ENCODE results near the gene NENF.
"Not testable (repeated sequence)": the region's sequence is repeated elsewhere in the genome, so short reads cannot be mapped to it uniquely, and the experiment has no call there.

DNA sequence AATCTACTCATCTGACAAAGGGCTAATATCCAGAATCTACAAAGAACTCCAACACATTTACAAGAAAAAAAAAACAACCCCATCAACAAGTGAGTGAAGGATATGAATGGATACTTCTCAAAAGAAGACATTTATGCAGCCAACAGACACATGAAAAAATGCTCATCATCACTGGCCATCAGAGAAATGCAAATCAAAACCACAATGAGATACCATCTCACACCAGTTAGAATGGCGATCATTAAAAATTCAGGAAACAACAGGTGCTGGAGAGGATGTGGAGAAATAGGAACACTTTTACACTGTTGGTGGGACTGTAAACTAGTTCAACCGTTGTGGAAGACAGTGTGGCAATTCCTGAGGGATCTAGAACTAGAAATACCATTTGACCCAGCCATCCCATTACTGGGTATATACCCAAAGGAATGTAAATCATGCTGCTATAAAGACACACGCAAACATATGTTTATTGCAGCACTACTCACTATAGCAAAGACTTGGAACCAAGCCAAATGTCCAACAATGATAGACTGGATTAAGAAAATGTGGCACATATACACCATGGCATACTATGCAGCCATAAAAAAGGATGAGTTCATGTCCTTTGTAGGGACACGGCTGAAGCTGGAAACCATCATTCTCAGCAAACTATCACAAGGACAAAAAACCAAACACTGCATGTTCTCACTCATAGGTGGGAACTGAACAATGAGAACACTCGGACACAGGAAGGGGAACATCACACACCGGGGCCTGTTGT lies 36.9 kb upstream of the NENF start:
- not testable (repeated sequence) for TF ChIP-seq HDGF (IDR thresholded peaks at IDR 0.05; ENCODE audit: borderline replicate concordance); SUZ12 (IDR thresholded peaks at IDR 0.05); SP1 (IDR thresholded peaks at IDR 0.05); FOXA1 (IDR thresholded peaks at IDR 0.05)

All from HEK293T (cell line).